Stomach (tissue), 4 donors: Measurements from ENCODE around the gene PPP1R36.
"Not testable (repeated sequence)": the region's sequence is repeated elsewhere in the genome, so short reads cannot be mapped to it uniquely, and the experiment has no call there.

ENCODE experiments used
- POLR2A ChIP-seq, 4 donors: fragments of 450-650 bp; IDR thresholded peaks; one replicate each; pipeline ENCODE4 v1.6.1; 2016; ENCODE audit warnings: antibody characterized with exemption in 4 of 4, control low read depth in 2 of 4, mild to moderate bottlenecking in 1 of 4, moderate library complexity in 1 of 4
- POLR2AphosphoS5 ChIP-seq, 3 donors: sonication (generic); formaldehyde crosslinking; IDR thresholded peaks; one replicate each; pipeline ENCODE4 v1.6.1; 2016; ENCODE audit warnings: antibody characterized with exemption in 3 of 3
- TF ChIP-seq, protein P1 (sequence below), 7 experiments: fragments of 450-650 bp in 4 of 7; fragments of 200-600 bp in 3 of 7; sonication (generic) in 3 of 7; IDR thresholded peaks; one replicate each; pipeline ENCODE4 v1.5.1; 2016 to 2019; ENCODE audit warnings: antibody characterized with exemption in 7 of 7, control low read depth in 2 of 7, mild to moderate bottlenecking in 1 of 7

DNA sequence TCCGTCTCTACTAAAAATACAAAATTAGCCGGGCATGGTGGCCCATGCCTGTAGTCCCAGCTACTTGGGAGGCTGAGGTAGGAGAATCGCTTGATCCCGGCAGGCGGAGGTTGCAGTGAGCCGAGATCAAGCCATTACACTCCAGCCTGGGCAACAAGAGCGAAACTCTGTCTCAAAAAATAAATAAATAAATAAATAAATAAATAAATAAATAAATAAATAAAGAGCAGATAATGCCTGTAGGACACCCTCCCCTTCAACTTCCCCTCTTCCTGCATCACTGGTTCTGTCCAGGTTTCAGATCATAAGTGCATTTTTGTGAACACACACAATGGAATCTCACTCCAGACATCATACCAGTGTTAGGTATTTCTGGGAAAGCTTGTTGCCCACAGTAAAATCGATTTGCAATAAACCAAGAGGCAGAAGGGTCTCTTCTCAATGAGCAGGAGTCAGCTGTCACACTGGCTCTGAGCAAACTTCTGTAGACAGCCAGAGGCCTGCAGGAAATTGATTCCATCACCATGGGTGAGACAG is 68.2 kb downstream of the PPP1R36 start:
- not testable (repeated sequence) for TF ChIP-seq POLR2A, POLR2AphosphoS5 (IDR thresholded peaks at IDR 0.05)
- TF ChIP-seq, protein P1, sequence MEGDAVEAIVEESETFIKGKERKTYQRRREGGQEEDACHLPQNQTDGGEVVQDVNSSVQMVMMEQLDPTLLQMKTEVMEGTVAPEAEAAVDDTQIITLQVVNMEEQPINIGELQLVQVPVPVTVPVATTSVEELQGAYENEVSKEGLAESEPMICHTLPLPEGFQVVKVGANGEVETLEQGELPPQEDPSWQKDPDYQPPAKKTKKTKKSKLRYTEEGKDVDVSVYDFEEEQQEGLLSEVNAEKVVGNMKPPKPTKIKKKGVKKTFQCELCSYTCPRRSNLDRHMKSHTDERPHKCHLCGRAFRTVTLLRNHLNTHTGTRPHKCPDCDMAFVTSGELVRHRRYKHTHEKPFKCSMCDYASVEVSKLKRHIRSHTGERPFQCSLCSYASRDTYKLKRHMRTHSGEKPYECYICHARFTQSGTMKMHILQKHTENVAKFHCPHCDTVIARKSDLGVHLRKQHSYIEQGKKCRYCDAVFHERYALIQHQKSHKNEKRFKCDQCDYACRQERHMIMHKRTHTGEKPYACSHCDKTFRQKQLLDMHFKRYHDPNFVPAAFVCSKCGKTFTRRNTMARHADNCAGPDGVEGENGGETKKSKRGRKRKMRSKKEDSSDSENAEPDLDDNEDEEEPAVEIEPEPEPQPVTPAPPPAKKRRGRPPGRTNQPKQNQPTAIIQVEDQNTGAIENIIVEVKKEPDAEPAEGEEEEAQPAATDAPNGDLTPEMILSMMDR (IDR thresholded peaks at IDR 0.05): not testable (repeated sequence)
